ENCODE results near the gene MPPED1.

Gene MPPED1

GRCh38 chr22:43479301-43479950 is 67.6 kb downstream of the MPPED1 start:
- DNase-seq: no peak

- DNase-seq: no peak
These were observed 68.1 kb downstream of the MPPED1 start for GRCh38 chr22:43479962-43480361.

GRCh38 chr22:43481568-43482317 is 69.9 kb downstream of the MPPED1 start:
- DNase-seq: no peak

DNA sequence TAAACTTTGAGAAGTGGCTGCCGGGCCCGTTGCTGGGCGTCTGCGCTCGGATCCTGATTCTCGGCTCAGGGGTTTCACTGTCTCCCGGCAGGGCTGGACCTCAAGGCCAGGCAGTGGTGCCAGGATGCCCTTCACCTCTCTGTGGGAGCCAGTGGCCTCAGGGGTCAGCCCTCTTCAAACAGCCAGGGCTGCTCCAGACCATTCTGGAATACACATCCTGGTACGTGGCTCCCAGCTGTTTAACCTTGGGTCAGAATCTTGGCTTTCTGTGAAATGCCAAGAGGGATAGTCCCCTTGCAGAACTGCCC is 70.5 kb downstream of the MPPED1 start:
- DNase-seq: no peak

- no peak for DNase-seq
These were observed 71.5 kb downstream of the MPPED1 start for GRCh38 chr22:43483266-43483665.

- no peak for DNase-seq
These were observed 71.9 kb downstream of the MPPED1 start for GRCh38 chr22:43483669-43484068.

DNA sequence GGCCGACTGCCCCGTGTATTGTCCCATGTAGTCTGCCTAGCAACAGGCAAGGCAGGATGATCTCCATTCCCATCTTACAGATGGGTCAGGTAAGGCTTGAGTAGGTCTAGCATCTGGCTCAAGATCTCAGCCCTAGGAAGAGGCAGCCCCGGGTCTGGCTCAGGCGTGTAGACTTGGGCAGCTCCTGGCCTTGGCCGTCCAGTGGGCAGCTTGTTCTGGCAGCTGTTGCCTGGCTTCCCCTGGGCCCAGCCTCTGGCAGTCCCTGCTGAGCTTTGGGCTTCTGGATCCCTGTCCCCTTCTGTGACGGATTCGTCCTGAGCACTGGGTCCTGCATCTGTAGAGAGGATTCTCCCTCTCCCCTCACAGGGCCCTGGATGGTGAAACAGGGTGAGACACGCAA is 72.4 kb downstream of the MPPED1 start:
- no peak for DNase-seq

GRCh38 chr22:43485502-43486089 is 73.8 kb downstream of the MPPED1 start:
- no peak for DNase-seq

- DNase-seq: no peak
These were observed 75.7 kb downstream of the MPPED1 start for GRCh38 chr22:43487311-43488030.

DNA sequence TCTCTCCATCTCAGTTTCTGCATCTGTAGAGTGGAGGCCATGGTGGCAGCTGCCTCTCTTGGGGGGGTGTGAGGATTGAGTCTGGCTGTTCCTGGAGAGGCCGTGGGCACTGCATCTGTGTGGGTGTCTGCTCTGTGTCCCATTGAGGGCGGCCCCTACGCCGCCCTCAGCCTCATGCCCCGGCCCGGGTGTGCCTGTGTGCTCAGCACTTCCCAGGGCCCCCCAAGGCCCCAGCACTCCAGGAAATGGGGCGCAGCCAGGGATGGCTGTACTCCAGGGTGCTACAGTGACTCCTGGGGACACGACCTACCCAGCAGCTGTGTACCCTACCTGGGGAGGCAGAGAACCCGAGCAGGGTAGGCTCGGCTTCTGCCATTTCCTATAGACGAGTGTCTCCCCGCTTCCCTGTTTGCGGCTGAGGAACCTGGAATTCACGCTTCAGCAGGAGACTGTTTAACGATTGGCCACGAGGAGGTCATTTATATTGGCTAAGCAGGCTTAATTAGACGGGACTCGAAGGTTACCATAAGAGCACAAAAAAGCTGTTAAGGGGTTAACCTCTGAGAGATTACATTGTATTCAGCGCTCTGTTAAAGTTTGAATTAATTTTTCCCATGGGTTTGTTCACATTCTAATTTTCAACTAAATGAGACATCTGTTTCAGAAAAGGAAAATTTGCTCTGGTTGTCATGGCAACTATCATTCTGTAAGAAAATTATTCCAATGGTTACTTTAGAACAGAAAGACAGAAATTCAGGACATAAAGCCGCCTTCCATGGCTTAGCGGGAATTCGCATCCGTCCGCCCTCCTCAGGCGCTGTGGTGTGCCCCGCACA is 76.4 kb downstream of the MPPED1 start:
- no peak for DNase-seq

GRCh38 chr22:43488937-43489336 is 77.1 kb downstream of the MPPED1 start:
- DNase-seq: no peak

GRCh38 chr22:43490311-43490710 is 78.5 kb downstream of the MPPED1 start:
- DNase-seq: no peak

GRCh38 chr22:43491177-43491576 is 79.4 kb downstream of the MPPED1 start:
- no peak for DNase-seq

DNA sequence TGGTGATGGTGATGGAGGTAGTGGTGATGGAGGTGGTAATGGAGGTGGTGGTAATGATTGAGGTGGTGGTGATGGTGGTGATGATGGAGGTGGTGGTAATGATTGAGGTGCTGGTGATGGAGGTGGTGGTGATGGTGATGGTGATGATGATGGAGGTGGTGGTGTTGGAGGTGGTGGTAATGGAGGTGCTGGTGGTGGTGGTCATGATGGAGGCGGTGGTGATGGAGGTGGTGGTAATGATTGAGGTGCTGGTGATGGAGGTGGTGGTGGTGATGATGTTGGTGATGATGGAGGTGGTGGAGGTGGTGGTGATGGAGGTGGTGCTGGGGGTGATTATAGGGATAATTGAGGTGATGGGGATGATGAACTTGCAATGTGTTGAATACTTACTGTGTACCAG is 79.9 kb downstream of the MPPED1 start:
- DNase-seq: no peak

DNA sequence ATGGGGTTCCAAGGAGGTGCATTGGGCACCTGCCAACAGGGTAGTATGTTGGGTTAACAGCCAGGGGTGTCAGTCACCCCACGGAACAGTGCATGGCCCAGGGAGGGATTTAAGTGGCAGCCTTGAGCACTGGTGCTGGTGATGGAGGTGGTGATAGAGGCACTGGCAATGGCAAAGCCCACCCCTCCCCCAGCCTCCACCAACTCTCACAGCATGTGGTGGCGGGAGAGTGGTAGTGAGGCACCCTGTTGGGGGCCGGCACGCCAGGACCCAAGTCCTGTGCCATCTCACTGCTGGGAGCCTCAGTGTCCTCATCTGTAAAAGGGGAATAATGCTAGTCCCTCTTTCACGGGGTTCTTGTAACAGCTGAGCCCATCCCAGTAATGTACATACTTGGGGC is 81.5 kb downstream of the MPPED1 start:
- no peak for DNase-seq

DNA sequence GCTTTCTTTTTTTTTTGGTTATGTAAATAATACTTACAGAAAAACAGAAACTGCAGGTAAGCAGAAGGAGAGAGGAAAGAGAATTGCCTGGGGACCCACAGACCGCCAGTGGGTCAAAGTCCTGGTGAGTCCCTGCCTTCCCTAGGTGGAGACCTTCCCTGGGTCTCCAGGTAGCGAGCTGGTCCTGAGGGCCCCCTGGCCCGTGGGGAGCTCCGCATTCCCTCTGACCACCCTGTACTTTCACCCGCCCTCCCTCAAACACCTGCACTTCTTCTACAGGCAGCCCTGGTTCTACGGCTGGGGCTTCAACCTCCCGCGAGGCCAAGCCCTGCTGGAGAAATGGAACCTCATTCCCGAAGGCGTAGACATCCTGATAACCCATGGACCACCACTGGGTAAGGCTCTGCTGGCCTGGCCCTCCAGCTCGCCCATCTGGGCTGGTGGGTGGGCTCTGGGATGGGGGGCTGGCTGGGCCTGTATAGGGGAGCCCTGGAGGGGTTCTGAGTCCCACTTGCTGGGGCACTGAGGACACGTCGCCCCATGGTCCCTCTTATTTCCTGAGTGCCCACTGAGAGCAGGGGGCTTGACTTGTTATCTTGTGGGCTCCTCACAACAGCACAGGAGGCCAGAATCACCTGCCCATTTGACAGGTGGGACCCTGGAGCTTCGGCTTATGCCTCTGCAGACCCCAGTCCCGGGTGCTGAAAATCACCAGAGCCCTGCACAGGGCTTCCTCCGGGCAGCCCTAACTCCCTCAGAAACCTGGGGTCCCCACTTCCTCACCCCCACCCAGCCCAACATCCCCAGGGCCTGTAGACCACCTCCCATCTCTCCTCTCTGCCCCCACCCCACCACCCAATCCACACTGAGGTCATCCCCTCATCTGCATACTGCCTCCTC is 86.4 kb downstream of the MPPED1 start:
- no peak for DNase-seq

- DNase-seq: no peak
These were observed 87.0 kb downstream of the MPPED1 start for GRCh38 chr22:43498856-43499253.

GRCh38 chr22:43500792-43501785 is 89.3 kb downstream of the MPPED1 start:
- no peak for DNase-seq

DNA sequence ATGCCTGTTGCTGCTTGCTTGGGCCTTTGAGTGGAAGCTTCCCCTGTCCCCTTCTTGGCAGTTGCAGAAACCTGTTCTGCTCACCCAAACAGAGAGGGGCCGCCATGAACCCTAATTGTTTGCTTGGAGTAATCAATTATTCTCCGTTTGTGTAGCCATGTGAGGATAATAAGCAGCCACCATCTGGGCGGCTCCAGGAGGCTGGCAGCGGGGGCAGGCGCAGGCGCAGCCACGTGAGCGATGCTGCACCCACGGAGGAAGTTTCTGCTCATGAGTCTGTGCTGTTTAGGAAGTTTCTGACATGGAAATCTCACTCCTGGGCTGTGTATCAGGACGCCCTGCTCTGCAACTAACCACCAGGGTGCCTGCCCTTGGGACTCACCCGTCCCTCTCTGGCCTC is 90.1 kb downstream of the MPPED1 start:
- DNase-seq: no peak

GRCh38 chr22:43502306-43502874 is 90.6 kb downstream of the MPPED1 start:
- no peak for DNase-seq
